ENCODE results near the gene PPFIBP2. TPM values are rescaled to one million over a fixed set of nuclear protein-coding genes. Genes with fewer than 3 reads are reported as not detected.

The PPFIBP2 gene
- total RNA-seq, 1 donor from 2014 or later: 65.8 TPM

GRCh38 chr11:7528514-7529049 is 14.8 kb downstream of the PPFIBP2 start:
- TF ChIP-seq CTCF (IDR thresholded peaks at IDR 0.05; ENCODE audit: unreplicated experiment): no peak
- H3K4me3 Mint-ChIP-seq: no peak overlapping the region
- H3K27ac Mint-ChIP-seq: no peak overlapping the region
- no peaks in the 10 kb centered on the region for H3K9me3 Mint-ChIP-seq
- H3K36me3 Mint-ChIP-seq: peaks cover 4% of the 10 kb centered on the region
- H3K27me3 Mint-ChIP-seq (ENCODE audit: low read depth): no peaks in the 10 kb centered on the region
- H3K4me1 Mint-ChIP-seq: peaks cover 24% of the 10 kb centered on the region
- no peak for DNase-seq (ENCODE audit: low spot score in 2 of 2, unreplicated experiment in 2 of 2)

- Mint-ChIP-seq H3K36me3 (no peaks in the 10 kb centered on the region), H3K4me1 (peaks cover 18% of the 10 kb centered on the region), H3K4me3 (no peak overlapping the region), H3K9me3 (no peaks in the 10 kb centered on the region), H3K27ac (no peak overlapping the region), H3K27me3 (ENCODE audit: low read depth) (no peaks in the 10 kb centered on the region)
- no peak for TF ChIP-seq CTCF (IDR thresholded peaks at IDR 0.05; ENCODE audit: unreplicated experiment)
- no peak for DNase-seq (ENCODE audit: low spot score in 2 of 2, unreplicated experiment in 2 of 2)
Measured at GRCh38 chr11:7530013-7530640, 16.3 kb downstream of the PPFIBP2 start.

GRCh38 chr11:7531011-7531410 is 17.2 kb downstream of the PPFIBP2 start:
- no peaks in the 10 kb centered on the region for H3K36me3 Mint-ChIP-seq
- no peak overlapping the region for H3K4me3 Mint-ChIP-seq
- H3K4me1 Mint-ChIP-seq: peaks cover 18% of the 10 kb centered on the region
- H3K27me3 Mint-ChIP-seq (ENCODE audit: low read depth): no peaks in the 10 kb centered on the region
- TF ChIP-seq CTCF (IDR thresholded peaks at IDR 0.05; ENCODE audit: unreplicated experiment): no peak
- H3K27ac Mint-ChIP-seq: no peak overlapping the region
- no peaks in the 10 kb centered on the region for H3K9me3 Mint-ChIP-seq
- DNase-seq (ENCODE audit: low spot score in 2 of 2, unreplicated experiment in 2 of 2): no peak

- Mint-ChIP-seq H3K27me3 (ENCODE audit: low read depth) (no peaks in the 10 kb centered on the region), H3K4me3 (no peak overlapping the region), H3K4me1 (peaks cover 31% of the 10 kb centered on the region), H3K27ac (no peak overlapping the region), H3K9me3 (no peaks in the 10 kb centered on the region), H3K36me3 (no peaks in the 10 kb centered on the region)
- no peak for DNase-seq (ENCODE audit: low spot score in 2 of 2, unreplicated experiment in 2 of 2)
- no peak for TF ChIP-seq CTCF (IDR thresholded peaks at IDR 0.05; ENCODE audit: unreplicated experiment)
Measured at GRCh38 chr11:7532405-7533145, 18.8 kb downstream of the PPFIBP2 start.

- Mint-ChIP-seq H3K27ac (no peak overlapping the region), H3K36me3 (no peaks in the 10 kb centered on the region), H3K27me3 (ENCODE audit: low read depth) (no peaks in the 10 kb centered on the region), H3K4me1 (peaks cover 35% of the 10 kb centered on the region), H3K9me3 (no peaks in the 10 kb centered on the region), H3K4me3 (no peak overlapping the region)
- DNase-seq (ENCODE audit: low spot score in 2 of 2, unreplicated experiment in 2 of 2): no peak
- no peak for TF ChIP-seq CTCF (IDR thresholded peaks at IDR 0.05; ENCODE audit: unreplicated experiment)
Measured at GRCh38 chr11:7533199-7534041, 19.6 kb downstream of the PPFIBP2 start.
